ENCODE data around the gene LITAFD.

Gene LITAFD

GRCh38 chr16:8892101-8892575, 10.0 kb downstream of the LITAFD start:
- H2BK5ac ChIP-seq (ENCODE audit: low read depth, low read length, poor library complexity, severe bottlenecking): no peak overlapping the region
- no peak overlapping the region for H3K18ac ChIP-seq (ENCODE audit: low read depth in 1 of 2, low read length in 2 of 2)
- H2AFZ ChIP-seq (ENCODE audit: low read depth, low read length): no peak overlapping the region
- H3K9me3 ChIP-seq (ENCODE audit: control insufficient read depth, low read length): no peaks in the 10 kb centered on the region
- H3K4me3 ChIP-seq (ENCODE audit: insufficient read depth in 1 of 2, low read depth in 1 of 2, low read length in 2 of 2): no peak overlapping the region
- no peak for DNase-seq
- H3K27ac ChIP-seq (ENCODE audit: low read length, poor library complexity, severe bottlenecking): no peak overlapping the region
- no peak overlapping the region for H2BK15ac ChIP-seq (ENCODE audit: low read depth, poor library complexity, severe bottlenecking)
- 94% methylated on average over 11 of the region's 16 CpGs for WGBS
- peaks cover 12% of the 10 kb centered on the region for H3K4me1 ChIP-seq (ENCODE audit: control insufficient read depth, insufficient read depth, low read depth, low read length)
- H3K4me2 ChIP-seq (ENCODE audit: low read length, poor library complexity, severe bottlenecking): no peak overlapping the region
- no peak overlapping the region for H3K9ac ChIP-seq (ENCODE audit: low read length)
- H2BK120ac ChIP-seq (ENCODE audit: low read depth, low read length): no peak overlapping the region
- H2AK5ac ChIP-seq (ENCODE audit: low read length, severe bottlenecking): no peak overlapping the region
- no peaks in the 10 kb centered on the region for H3K27me3 ChIP-seq (ENCODE audit: control insufficient read depth in 1 of 2, insufficient read depth in 1 of 2, low read length in 2 of 2)
- no peak overlapping the region for H4K8ac ChIP-seq (ENCODE audit: low read length)
- H3K23ac ChIP-seq (ENCODE audit: low read length in 2 of 2): no peak overlapping the region
- H3K14ac ChIP-seq (ENCODE audit: low read length in 2 of 2): no peak overlapping the region
- peaks cover 31% of the 10 kb centered on the region for H3K79me1 ChIP-seq (replicated peaks; ENCODE audit: low read length, poor library complexity, severe bottlenecking)
- H2BK12ac ChIP-seq (ENCODE audit: low read length in 2 of 2): no peak overlapping the region
- H4K91ac ChIP-seq (ENCODE audit: low read length): no peak overlapping the region
- H3K4ac ChIP-seq (ENCODE audit: low read depth in 1 of 2, low read length in 2 of 2): no peak overlapping the region
- H3K36me3 ChIP-seq (ENCODE audit: control insufficient read depth in 1 of 2, insufficient read depth in 2 of 2, low read depth in 1 of 2, low read length in 2 of 2): peaks cover 69 to 85% of the 10 kb centered on the region in 2 experiments

GRCh38 chr16:8893426-8893825, 11.3 kb downstream of the LITAFD start:
- Histone ChIP-seq H3K9me3 (ENCODE audit: control insufficient read depth, low read length) (no peaks in the 10 kb centered on the region), H3K4me1 (ENCODE audit: control insufficient read depth, insufficient read depth, low read depth, low read length) (peaks cover 7% of the 10 kb centered on the region), H3K27ac (ENCODE audit: low read length, poor library complexity, severe bottlenecking) (no peak overlapping the region), H4K8ac (ENCODE audit: low read length) (no peak overlapping the region), H3K27me3 (ENCODE audit: control insufficient read depth in 1 of 2, insufficient read depth in 1 of 2, low read length in 2 of 2) (no peaks in the 10 kb centered on the region), H3K9ac (ENCODE audit: low read length) (no peak overlapping the region), H2BK15ac (ENCODE audit: low read depth, poor library complexity, severe bottlenecking) (no peak overlapping the region), H2AK5ac (ENCODE audit: low read length, severe bottlenecking) (no peak overlapping the region), H2BK5ac (ENCODE audit: low read depth, low read length, poor library complexity, severe bottlenecking) (no peak overlapping the region), H3K4me3 (ENCODE audit: insufficient read depth in 1 of 2, low read depth in 1 of 2, low read length in 2 of 2) (no peak overlapping the region), H3K14ac (ENCODE audit: low read length in 2 of 2) (no peak overlapping the region), H3K79me1 (replicated peaks; ENCODE audit: low read length, poor library complexity, severe bottlenecking) (peaks cover 25% of the 10 kb centered on the region), H3K23ac (ENCODE audit: low read length in 2 of 2) (no peak overlapping the region), H3K4me2 (ENCODE audit: low read length, poor library complexity, severe bottlenecking) (no peak overlapping the region), H3K4ac (ENCODE audit: low read depth in 1 of 2, low read length in 2 of 2) (no peak overlapping the region), H2BK120ac (ENCODE audit: low read depth, low read length) (no peak overlapping the region), H4K91ac (ENCODE audit: low read length) (no peak overlapping the region), H2BK12ac (ENCODE audit: low read length in 2 of 2) (no peak overlapping the region), H3K36me3 (ENCODE audit: control insufficient read depth in 1 of 2, insufficient read depth in 2 of 2, low read depth in 1 of 2, low read length in 2 of 2) (peaks cover 65 to 90% of the 10 kb centered on the region in 2 experiments), H3K18ac (ENCODE audit: low read depth in 1 of 2, low read length in 2 of 2) (no peak overlapping the region), H2AFZ (ENCODE audit: low read depth, low read length) (no peak overlapping the region)
- 94% methylated on average over 9 of the region's 9 CpGs for WGBS
- no peak for DNase-seq

- H3K9ac ChIP-seq (ENCODE audit: low read length): no peak overlapping the region
- H2AFZ ChIP-seq (ENCODE audit: low read depth, low read length): no peak overlapping the region
- H3K79me1 ChIP-seq (replicated peaks; ENCODE audit: low read length, poor library complexity, severe bottlenecking): peaks cover 26% of the 10 kb centered on the region
- H3K23ac ChIP-seq (ENCODE audit: low read length in 2 of 2): no peak overlapping the region
- H2BK120ac ChIP-seq (ENCODE audit: low read depth, low read length): no peak overlapping the region
- H3K9me3 ChIP-seq (ENCODE audit: control insufficient read depth, low read length): no peaks in the 10 kb centered on the region
- no peak overlapping the region for H4K91ac ChIP-seq (ENCODE audit: low read length)
- no peak for DNase-seq
- H3K27me3 ChIP-seq (ENCODE audit: control insufficient read depth in 1 of 2, insufficient read depth in 1 of 2, low read length in 2 of 2): no peaks in the 10 kb centered on the region
- no peak overlapping the region for H3K4me2 ChIP-seq (ENCODE audit: low read length, poor library complexity, severe bottlenecking)
- H3K14ac ChIP-seq (ENCODE audit: low read length in 2 of 2): no peak overlapping the region
- peaks cover 7% of the 10 kb centered on the region for H3K4me1 ChIP-seq (ENCODE audit: control insufficient read depth, insufficient read depth, low read depth, low read length)
- H3K27ac ChIP-seq (ENCODE audit: low read length, poor library complexity, severe bottlenecking): no peak overlapping the region
- H3K4ac ChIP-seq (ENCODE audit: low read depth in 1 of 2, low read length in 2 of 2): no peak overlapping the region
- peaks cover 67 to 97% of the 10 kb centered on the region in 2 experiments for H3K36me3 ChIP-seq (ENCODE audit: control insufficient read depth in 1 of 2, insufficient read depth in 2 of 2, low read depth in 1 of 2, low read length in 2 of 2)
- no peak overlapping the region for H2BK15ac ChIP-seq (ENCODE audit: low read depth, poor library complexity, severe bottlenecking)
- no peak overlapping the region for H2AK5ac ChIP-seq (ENCODE audit: low read length, severe bottlenecking)
- 91% methylated on average over 14 of the region's 14 CpGs for WGBS
- no peak overlapping the region for H3K18ac ChIP-seq (ENCODE audit: low read depth in 1 of 2, low read length in 2 of 2)
- no peak overlapping the region for H3K4me3 ChIP-seq (ENCODE audit: insufficient read depth in 1 of 2, low read depth in 1 of 2, low read length in 2 of 2)
- H2BK12ac ChIP-seq (ENCODE audit: low read length in 2 of 2): no peak overlapping the region
- no peak overlapping the region for H2BK5ac ChIP-seq (ENCODE audit: low read depth, low read length, poor library complexity, severe bottlenecking)
- H4K8ac ChIP-seq (ENCODE audit: low read length): no peak overlapping the region
Observed at GRCh38 chr16:8893976-8894690, 12.0 kb downstream of the LITAFD start.

GRCh38 chr16:8894736-8895334, 12.7 kb downstream of the LITAFD start:
- no peak for DNase-seq
- Histone ChIP-seq H3K36me3 (ENCODE audit: control insufficient read depth in 1 of 2, insufficient read depth in 2 of 2, low read depth in 1 of 2, low read length in 2 of 2) (peaks cover 63 to 98% of the 10 kb centered on the region in 2 experiments), H4K8ac (ENCODE audit: low read length) (peak overlapping the region; percentile 15), H3K14ac (ENCODE audit: low read length in 2 of 2) (no peak overlapping the region), H2BK15ac (ENCODE audit: low read depth, poor library complexity, severe bottlenecking) (no peak overlapping the region), H3K23ac (ENCODE audit: low read length in 2 of 2) (no peak overlapping the region), H3K79me1 (replicated peaks; ENCODE audit: low read length, poor library complexity, severe bottlenecking) (peaks cover 25% of the 10 kb centered on the region), H3K4me2 (ENCODE audit: low read length, poor library complexity, severe bottlenecking) (no peak overlapping the region), H2AK5ac (ENCODE audit: low read length, severe bottlenecking) (no peak overlapping the region), H2BK5ac (ENCODE audit: low read depth, low read length, poor library complexity, severe bottlenecking) (no peak overlapping the region), H2AFZ (ENCODE audit: low read depth, low read length) (no peak overlapping the region), H3K27me3 (ENCODE audit: control insufficient read depth in 1 of 2, insufficient read depth in 1 of 2, low read length in 2 of 2) (no peaks in the 10 kb centered on the region), H3K4ac (ENCODE audit: low read depth in 1 of 2, low read length in 2 of 2) (peak overlapping the region in 1 of 2 experiments; percentile 10), H3K9me3 (ENCODE audit: control insufficient read depth, low read length) (no peaks in the 10 kb centered on the region), H2BK12ac (ENCODE audit: low read length in 2 of 2) (no peak overlapping the region), H3K9ac (ENCODE audit: low read length) (no peak overlapping the region), H3K27ac (ENCODE audit: low read length, poor library complexity, severe bottlenecking) (no peak overlapping the region), H3K18ac (ENCODE audit: low read depth in 1 of 2, low read length in 2 of 2) (no peak overlapping the region), H3K4me1 (ENCODE audit: control insufficient read depth, insufficient read depth, low read depth, low read length) (peaks cover 7% of the 10 kb centered on the region), H2BK120ac (ENCODE audit: low read depth, low read length) (no peak overlapping the region), H3K4me3 (ENCODE audit: insufficient read depth in 1 of 2, low read depth in 1 of 2, low read length in 2 of 2) (no peak overlapping the region), H4K91ac (ENCODE audit: low read length) (no peak overlapping the region)
- 98% methylated on average over 21 of the region's 21 CpGs for WGBS
